HepG2 (cell line): Measurements from ENCODE around the gene BCAS1. TPM values are rescaled to one million over a fixed set of nuclear protein-coding genes. Genes with fewer than 3 reads are reported as not detected.

Source experiments
- GABPB1 ChIP-seq: IDR thresholded peaks from 2 replicates; pipeline ENCODE4 v1.6.1; 2016; ENCODE audit warnings: mild to moderate bottlenecking, missing genetic modification reagents, moderate library complexity, missing compliant biosample characterization
- JDP2 ChIP-seq: sonication (generic); formaldehyde crosslinking; IDR thresholded peaks from 2 replicates; pipeline ENCODE4 v1.8.1; 2022; ENCODE audit warnings: missing genetic modification reagents, borderline replicate concordance
- KAT8 ChIP-seq: IDR thresholded peaks from 2 replicates; pipeline ENCODE4 v1.6.1; 2016; ENCODE audit warnings: missing genetic modification reagents, missing compliant biosample characterization
- PTBP1 ChIP-seq: fragments of 200-400 bp; formaldehyde crosslinking; IDR thresholded peaks from 2 replicates; pipeline ENCODE4 v1.6.1; 2018; ENCODE audit warnings: low read length, low read depth; ENCODE audit not compliant: poor library complexity, severe bottlenecking
- SNAPC2 ChIP-seq: sonication (generic); formaldehyde crosslinking; IDR thresholded peaks from 2 replicates; pipeline ENCODE4 v1.8.1; 2022; ENCODE audit warnings: mild to moderate bottlenecking, missing genetic modification reagents
- ZBTB38 ChIP-seq: sonication (generic); formaldehyde crosslinking; IDR thresholded peaks from 2 replicates; pipeline ENCODE4 v1.5.1; 2020; ENCODE audit warnings: mild to moderate bottlenecking, missing genetic modification reagents
- ZBTB8A ChIP-seq: sonication (generic); formaldehyde crosslinking; IDR thresholded peaks from 2 replicates; pipeline ENCODE4 v1.4.0; 2020; ENCODE audit warnings: mild to moderate bottlenecking, low read depth, missing genetic modification reagents, borderline replicate concordance
- ZNF136 ChIP-seq: sonication (generic); formaldehyde crosslinking; IDR thresholded peaks from 2 replicates; pipeline ENCODE4 v1.8.1; 2022; ENCODE audit warnings: low read depth, mild to moderate bottlenecking, moderate library complexity, missing genetic modification reagents
- ZNF24 ChIP-seq: fragments of 450-650 bp; IDR thresholded peaks from 2 replicates; pipeline ENCODE4 v1.6.1; 2017; ENCODE audit warnings: antibody characterized with exemption, mild to moderate bottlenecking
- ZNF460 ChIP-seq: sonication (generic); formaldehyde crosslinking; IDR thresholded peaks from 2 replicates; pipeline ENCODE4 v1.5.1; 2020; ENCODE audit warnings: missing genetic modification reagents, mild to moderate bottlenecking, borderline replicate concordance
- ZNF546 ChIP-seq: sonication (generic); formaldehyde crosslinking; conservative IDR thresholded peaks from 2 replicates; pipeline ENCODE4 v1.8.1; 2023; ENCODE audit warnings: mild to moderate bottlenecking, missing genetic modification reagents
- ZNF605 ChIP-seq: sonication (generic); formaldehyde crosslinking; IDR thresholded peaks from 2 replicates; pipeline ENCODE4 v1.8.0; 2022; ENCODE audit warnings: mild to moderate bottlenecking, missing genetic modification reagents
- ZNF619 ChIP-seq: sonication (generic); formaldehyde crosslinking; IDR thresholded peaks from 2 replicates; pipeline ENCODE4 v1.4.0; 2020; ENCODE audit warnings: mild to moderate bottlenecking, missing genetic modification reagents
- polyA plus RNA-seq, 8 experiments: library from polyadenylated mRNA; depleted of rRNA in 3 of 8; stranded (reverse) in 7 of 8; unstranded in 1 of 8; fragments of >200 nt; fragmentation: Illumina TruSeq in 4 of 8; extraction: Trizol in 4 of 8; gene quantifications; 2 replicates each; pipeline versions ENCODE4 v1.2.1 to v1.2.3, GENCODE V29; 2011 to 2016; ENCODE audit warnings: low read depth in 4 of 8, missing spikeins in 1 of 8, mixed read lengths in 1 of 8; ENCODE audit not compliant: insufficient read depth in 1 of 8
- total RNA-seq, 5 experiments: library from RNA; depleted of rRNA; stranded (reverse); fragments of >200 nt; fragmentation: Illumina TruSeq; extraction: Trizol; gene quantifications; 2 replicates each; pipeline ENCODE4 v1.2.3, GENCODE V29; 2016; ENCODE audit warnings: low read depth in 1 of 5
- TF ChIP-seq, protein P1 (sequence below), 2 experiments: IDR thresholded peaks; 2 replicates each; pipeline ENCODE4 v1.6.1; 2011 to 2012; ENCODE audit warnings: low read length in 2 of 2, borderline replicate concordance in 1 of 2, low read depth in 1 of 2, mild to moderate bottlenecking in 1 of 2, moderate library complexity in 1 of 2
- TF ChIP-seq, protein P2 (sequence below): sonication (generic); formaldehyde crosslinking; IDR thresholded peaks from 2 replicates; pipeline ENCODE4 v1.8.1; 2023; ENCODE audit warnings: mild to moderate bottlenecking, missing genetic modification reagents
- TF ChIP-seq, protein P3 (sequence below): IDR thresholded peaks from 2 replicates; pipeline ENCODE4 v1.6.1; 2016; ENCODE audit warnings: missing biosample characterization, missing genetic modification reagents, low read depth
- TF ChIP-seq, protein P4 (sequence below): sonication (generic); formaldehyde crosslinking; IDR thresholded peaks from 2 replicates; pipeline ENCODE4 v1.5.1; 2020; ENCODE audit warnings: mild to moderate bottlenecking, missing genetic modification reagents

The BCAS1 gene
- total and polyA plus RNA-seq, 2 of the 13 experiments (the other 11 are each of a cell fraction or from before 2014, with no cell fraction given), result 0.55 to 0.91 TPM

DNA sequence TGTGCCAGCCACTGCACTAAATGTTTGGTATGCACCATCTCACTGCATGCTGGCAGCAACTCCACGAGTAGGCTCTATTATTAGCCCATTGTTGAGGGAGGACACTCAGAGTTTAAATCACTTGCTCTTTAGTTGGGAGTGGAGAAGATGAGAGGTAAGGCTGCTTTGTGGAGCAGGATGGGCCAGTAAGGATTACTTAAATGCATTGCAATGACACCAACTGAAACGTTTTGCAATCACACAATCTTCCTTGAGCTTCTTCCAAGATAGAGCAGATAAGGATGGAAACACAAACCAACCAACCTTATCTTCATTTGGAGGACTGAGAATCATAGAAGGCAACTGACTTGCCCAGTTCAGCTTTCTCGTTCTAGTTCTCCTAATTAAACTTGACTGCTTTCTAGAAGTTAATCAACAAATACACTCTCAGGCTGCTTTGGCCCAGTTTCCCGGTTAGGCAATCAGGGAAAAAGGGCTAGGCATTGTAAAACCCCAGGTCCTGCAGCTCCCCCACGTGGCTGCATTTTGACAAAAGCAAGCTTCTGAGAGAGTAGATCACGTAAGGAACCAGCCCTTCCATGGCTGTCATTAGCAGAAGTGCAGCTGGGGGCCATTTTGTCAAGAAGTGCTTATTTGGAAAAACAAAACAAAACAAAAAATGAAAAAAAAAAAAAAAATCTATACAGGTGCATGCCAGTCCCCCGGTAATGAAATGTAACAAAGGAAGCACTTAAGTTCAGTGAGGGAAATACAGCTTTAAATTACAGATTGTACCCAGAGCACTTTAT, 130.6 kb downstream of the BCAS1 start (continued):
- TF ChIP-seq, protein P1, sequence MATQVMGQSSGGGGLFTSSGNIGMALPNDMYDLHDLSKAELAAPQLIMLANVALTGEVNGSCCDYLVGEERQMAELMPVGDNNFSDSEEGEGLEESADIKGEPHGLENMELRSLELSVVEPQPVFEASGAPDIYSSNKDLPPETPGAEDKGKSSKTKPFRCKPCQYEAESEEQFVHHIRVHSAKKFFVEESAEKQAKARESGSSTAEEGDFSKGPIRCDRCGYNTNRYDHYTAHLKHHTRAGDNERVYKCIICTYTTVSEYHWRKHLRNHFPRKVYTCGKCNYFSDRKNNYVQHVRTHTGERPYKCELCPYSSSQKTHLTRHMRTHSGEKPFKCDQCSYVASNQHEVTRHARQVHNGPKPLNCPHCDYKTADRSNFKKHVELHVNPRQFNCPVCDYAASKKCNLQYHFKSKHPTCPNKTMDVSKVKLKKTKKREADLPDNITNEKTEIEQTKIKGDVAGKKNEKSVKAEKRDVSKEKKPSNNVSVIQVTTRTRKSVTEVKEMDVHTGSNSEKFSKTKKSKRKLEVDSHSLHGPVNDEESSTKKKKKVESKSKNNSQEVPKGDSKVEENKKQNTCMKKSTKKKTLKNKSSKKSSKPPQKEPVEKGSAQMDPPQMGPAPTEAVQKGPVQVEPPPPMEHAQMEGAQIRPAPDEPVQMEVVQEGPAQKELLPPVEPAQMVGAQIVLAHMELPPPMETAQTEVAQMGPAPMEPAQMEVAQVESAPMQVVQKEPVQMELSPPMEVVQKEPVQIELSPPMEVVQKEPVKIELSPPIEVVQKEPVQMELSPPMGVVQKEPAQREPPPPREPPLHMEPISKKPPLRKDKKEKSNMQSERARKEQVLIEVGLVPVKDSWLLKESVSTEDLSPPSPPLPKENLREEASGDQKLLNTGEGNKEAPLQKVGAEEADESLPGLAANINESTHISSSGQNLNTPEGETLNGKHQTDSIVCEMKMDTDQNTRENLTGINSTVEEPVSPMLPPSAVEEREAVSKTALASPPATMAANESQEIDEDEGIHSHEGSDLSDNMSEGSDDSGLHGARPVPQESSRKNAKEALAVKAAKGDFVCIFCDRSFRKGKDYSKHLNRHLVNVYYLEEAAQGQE (IDR thresholded peaks at IDR 0.05; ENCODE audit: borderline replicate concordance in 1 of 2, low read depth in 1 of 2, low read length in 2 of 2), result no peak
- TF ChIP-seq ZNF619 (CRISPR knock-in tag) (no peak), KAT8 (CRISPR knock-in tag) (peak; percentile 89), JDP2 (CRISPR knock-in tag) (no peak), GABPB1 (no peak), ZNF460 (CRISPR knock-in tag) (no peak), ZNF605 (CRISPR knock-in tag) (peak; percentile 74), PTBP1 (no peak), ZBTB38 (CRISPR knock-in tag) (no peak), ZNF546 (CRISPR knock-in tag) (no peak), ZBTB8A (no peak), ZNF24 (peak; percentile 48; the same call in 1 of the 2 replicates), SNAPC2 (peak; percentile 76; the same call in 1 of the 2 replicates), ZNF136 (CRISPR knock-in tag) (no peak)
- TF ChIP-seq, protein P2, sequence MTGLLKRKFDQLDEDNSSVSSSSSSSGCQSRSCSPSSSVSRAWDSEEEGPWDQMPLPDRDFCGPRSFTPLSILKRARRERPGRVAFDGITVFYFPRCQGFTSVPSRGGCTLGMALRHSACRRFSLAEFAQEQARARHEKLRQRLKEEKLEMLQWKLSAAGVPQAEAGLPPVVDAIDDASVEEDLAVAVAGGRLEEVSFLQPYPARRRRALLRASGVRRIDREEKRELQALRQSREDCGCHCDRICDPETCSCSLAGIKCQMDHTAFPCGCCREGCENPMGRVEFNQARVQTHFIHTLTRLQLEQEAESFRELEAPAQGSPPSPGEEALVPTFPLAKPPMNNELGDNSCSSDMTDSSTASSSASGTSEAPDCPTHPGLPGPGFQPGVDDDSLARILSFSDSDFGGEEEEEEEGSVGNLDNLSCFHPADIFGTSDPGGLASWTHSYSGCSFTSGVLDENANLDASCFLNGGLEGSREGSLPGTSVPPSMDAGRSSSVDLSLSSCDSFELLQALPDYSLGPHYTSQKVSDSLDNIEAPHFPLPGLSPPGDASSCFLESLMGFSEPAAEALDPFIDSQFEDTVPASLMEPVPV, result no peak
- TF ChIP-seq, protein P3, sequence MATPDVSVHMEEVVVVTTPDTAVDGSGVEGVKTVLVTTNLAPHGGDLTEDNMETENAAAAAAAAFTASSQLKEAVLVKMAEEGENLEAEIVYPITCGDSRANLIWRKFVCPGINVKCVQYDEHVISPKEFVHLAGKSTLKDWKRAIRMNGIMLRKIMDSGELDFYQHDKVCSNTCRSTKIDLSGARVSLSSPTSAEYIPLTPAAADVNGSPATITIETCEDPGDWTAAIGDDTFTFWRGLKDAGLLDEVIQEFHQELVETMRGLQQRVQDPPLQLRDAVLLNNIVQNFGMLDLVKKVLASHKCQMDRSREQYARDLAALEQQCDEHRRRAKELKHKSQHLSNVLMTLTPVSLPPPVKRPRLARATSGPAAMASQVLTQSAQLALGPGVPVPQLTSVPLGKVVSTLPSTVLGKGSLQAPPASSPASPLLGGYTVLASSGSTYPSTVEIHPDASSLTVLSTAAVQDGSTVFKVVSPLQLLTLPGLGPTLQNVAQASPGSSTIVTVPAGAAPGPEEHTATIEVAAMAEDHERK (CRISPR knock-in tag), result no peak
- TF ChIP-seq, protein P4, sequence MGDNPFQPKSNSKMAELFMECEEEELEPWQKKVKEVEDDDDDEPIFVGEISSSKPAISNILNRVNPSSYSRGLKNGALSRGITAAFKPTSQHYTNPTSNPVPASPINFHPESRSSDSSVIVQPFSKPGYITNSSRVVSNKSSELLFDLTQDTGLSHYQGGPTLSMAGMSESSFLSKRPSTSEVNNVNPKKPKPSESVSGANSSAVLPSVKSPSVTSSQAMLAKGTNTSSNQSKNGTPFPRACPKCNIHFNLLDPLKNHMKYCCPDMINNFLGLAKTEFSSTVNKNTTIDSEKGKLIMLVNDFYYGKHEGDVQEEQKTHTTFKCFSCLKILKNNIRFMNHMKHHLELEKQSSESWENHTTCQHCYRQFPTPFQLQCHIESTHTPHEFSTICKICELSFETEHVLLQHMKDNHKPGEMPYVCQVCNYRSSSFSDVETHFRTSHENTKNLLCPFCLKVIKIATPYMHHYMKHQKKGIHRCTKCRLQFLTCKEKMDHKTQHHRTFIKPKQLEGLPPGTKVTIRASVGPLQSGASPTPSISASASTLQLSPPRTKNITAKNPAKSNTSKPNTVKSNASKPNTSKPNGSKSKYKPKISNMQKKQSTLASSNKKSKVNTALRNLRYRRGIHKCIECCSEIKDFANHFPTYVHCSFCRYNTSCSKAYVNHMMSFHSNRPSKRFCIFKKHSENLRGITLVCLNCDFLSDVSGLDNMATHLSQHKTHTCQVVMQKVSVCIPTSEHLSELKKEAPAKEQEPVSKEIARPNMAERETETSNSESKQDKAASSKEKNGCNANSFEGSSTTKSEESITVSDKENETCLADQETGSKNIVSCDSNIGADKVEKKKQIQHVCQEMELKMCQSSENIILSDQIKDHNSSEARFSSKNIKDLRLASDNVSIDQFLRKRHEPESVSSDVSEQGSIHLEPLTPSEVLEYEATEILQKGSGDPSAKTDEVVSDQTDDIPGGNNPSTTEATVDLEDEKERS (CRISPR knock-in tag), result no peak; the same call in 1 of the 2 replicates
